ENCODE results near the gene MAGEA9. TPM values are rescaled to one million over a fixed set of nuclear protein-coding genes. Genes with fewer than 3 reads are reported as not detected.
"Not testable (repeated sequence)": the region's sequence is repeated elsewhere in the genome, so short reads cannot be mapped to it uniquely, and the experiment has no call there.

Gene MAGEA9
- total RNA-seq, 1 experiment from 2014 or later: not detected

DNA sequence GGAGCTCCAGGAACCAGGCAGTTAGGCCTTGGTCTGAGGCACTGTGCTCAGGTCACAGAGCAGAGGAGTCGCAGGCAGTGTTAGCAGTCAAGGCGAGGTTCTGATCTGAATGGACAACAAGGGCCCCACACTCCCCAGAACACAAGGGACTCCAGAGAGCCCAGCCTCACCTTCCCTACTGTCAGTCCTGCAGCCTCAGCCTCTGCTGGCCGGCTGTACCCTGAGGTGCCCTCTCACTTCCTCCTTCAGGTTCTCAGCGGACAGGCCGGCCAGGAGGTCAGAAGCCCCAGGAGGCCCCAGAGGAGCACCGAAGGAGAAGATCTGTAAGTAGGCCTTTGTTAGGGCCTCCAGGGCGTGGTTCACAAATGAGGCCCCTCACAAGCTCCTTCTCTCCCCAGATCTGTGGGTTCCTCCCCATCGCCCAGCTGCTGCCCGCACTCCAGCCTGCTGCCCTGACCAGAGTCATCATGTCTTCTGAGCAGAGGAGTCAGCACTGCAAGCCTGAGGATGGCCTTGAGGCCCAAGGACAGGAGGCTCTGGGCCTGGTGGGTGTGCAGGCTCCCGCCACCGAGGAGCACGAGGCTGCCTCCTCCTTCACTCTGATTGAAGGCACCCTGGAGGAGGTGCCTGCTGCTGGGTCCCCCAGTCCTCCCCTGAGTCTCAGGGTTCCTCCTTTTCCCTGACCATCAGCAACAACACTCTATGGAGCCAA, 26.2 kb downstream of the MAGEA9 start:
- DNase-seq (ENCODE audit: low read depth): no peak

DNA sequence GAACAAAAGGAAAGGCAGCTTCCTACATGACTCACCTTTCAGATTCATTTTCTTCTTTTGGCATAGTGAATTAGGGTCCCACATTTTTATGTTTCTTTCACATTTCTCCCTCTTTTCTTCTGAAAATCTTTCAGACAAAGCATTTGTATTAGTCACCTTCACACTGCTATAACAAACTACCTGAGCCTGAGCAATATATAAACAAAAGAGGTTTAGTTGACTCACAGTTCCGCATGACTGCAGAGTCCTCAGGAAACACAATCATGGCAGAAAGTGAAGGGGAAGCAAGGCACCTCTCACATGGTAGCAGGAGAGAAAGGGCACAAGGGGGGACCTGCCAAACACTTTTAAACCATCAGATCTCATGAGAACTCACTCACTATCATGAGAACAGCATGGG, 36.9 kb downstream of the MAGEA9 start:
- no peak for DNase-seq (ENCODE audit: low read depth)

DNA sequence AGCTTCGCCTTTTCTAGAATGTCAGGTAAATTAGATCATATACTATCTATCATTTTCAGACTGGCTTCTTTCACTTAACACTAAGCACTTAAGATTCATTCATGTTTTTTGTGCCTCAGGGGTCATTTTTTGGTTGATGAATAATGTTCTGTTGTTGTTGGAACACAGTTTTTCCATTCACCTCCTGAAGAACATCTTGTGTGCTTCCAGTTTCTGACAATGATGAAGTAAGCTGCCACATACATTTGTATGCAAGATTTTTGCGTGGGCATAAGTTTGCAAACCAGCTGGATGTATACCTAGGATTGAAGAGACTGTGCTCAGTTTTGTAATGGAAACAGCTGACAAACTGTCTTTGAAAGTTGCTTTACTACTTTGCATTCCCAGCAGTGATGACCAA, 37.6 kb downstream of the MAGEA9 start:
- DNase-seq (ENCODE audit: low read depth): peak; percentile 17

DNA sequence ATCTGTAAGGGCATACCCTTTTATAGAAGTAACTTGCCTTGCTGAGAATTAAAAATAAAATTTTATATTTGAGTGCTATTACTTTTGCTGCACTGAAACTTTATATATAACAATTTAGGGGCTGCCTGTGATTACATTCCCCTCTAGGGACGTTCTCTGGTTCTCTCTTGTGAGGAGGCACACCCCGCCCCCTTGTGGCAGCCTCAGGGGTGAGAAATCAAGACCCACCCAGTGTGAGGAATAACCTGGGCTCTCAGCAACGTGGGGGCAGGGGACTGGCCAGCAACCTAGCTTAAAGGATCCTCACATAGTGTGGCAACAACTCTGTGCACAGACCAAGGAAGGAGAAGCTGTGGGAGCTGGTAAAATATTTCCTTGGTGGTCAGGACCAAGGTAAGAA, 43.7 kb downstream of the MAGEA9 start:
- DNase-seq (ENCODE audit: low read depth): peak; percentile 33

DNA sequence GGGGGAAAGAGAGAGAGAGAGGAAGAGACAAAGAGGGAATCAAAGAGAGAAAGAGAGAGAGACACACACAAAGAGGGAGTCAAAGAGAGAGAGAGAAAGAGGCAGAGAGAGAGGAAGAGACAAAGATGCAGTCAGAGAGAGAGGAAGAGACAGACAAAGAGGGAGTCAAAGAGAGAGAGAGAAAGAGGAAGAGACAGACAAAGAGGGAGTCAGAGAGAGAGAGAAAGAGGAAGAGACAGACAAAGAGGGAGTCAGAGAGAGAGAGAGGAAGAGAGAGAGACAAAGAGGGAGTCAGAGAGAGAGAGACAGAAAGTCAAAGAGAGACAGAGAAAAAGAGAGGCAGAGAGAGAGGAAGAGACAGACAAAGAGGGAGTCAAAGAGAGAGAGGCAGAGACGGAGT, 45.5 kb downstream of the MAGEA9 start:
- DNase-seq (ENCODE audit: low read depth): no peak

DNA sequence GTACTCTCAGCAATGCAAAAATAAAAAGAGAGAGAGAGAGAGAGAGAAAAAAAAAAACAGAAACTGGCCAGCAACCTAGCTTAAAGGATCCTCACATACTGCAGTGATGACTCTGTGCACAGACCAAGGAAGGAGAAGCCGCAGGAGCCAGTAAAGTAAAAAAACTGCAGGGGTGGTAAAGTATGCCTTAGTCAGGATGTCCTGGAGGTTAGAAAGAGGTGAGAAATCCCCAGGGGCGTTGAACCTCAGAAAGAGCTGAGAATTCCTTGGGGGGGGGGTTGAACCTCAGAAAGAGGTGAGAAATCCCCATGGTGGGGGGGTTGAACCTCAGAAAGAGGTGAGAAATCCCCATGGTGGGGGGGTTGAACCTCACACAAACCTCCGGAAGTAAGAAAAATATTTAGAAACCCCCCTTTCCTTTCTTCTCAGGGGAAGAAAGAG, 48.0 kb downstream of the MAGEA9 start:
- peak; percentile 63 for DNase-seq (ENCODE audit: low read depth)

DNA sequence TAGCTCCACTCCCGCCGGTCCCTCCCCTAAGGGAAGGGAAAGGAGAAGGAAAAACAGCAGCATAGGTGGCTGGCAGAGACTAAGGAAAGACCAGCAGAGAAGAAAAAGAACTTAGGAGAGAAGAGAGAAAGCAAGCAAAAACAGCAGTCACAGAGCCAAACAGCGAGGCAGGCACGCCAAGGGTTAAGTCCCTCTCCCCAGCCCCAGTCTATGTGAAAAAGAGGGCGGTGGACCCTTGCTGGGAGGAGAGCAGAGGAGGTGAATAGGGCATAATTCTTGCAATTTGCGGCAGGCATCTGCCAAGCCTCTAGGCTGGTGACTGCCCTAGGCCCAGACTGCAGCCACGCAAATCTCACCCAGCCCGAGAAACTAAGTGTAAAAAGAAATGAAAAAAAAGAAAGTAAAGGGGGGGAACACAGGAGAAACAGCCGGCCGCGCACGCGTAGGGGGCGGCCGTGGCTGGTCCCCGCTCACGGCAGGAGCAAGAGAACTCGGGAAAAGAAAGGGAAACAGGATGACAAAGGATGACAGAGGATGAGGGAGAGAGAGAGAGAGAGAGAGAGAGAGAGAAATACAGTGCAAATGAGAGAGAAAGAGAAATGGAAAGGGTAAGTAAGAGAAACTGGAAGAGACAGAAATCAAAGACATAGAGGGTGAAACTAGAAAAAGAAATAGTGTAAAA, 48.6 kb downstream of the MAGEA9 start:
- DNase-seq (ENCODE audit: low read depth): peak; percentile 54

DNA sequence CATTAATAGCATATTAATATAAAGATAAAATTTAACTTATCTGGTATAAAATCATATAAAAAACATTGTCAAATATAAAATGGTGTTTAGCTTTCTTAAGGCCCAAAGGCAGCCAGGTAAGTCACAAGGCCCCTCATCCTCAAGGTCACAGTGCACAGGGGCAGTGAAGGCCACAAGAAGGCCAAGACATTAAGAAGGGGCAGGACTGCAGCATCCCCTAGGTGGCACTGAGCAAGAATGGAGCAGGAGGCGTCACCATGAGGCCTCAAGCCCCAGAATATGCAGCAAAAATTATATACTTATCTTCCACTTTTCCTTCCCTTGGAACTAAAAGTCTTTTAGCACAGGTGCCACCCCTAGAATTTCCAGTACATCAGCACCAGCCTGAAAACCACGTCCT, 49.7 kb downstream of the MAGEA9 start:
- no peak for DNase-seq (ENCODE audit: low read depth)

DNA sequence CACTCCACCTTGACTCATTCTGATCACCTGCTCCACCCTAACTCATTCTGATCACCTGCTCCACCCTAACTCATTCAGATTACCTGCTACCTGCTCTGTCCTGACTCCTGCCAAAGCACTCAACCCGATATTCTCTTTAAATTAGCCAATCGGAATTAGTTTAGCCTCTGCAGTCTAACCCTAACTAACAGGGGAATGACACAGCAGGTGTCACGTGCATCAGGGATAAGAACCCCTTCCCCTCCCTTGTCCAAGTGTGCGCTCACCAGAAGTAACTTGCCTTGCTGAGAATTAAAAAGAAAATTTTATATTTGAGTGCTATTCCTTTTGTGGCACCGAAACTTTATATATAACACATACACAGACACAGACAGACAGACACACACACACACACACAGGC, 55.0 kb downstream of the MAGEA9 start:
- not testable (repeated sequence) for DNase-seq (ENCODE audit: low read depth)

DNA sequence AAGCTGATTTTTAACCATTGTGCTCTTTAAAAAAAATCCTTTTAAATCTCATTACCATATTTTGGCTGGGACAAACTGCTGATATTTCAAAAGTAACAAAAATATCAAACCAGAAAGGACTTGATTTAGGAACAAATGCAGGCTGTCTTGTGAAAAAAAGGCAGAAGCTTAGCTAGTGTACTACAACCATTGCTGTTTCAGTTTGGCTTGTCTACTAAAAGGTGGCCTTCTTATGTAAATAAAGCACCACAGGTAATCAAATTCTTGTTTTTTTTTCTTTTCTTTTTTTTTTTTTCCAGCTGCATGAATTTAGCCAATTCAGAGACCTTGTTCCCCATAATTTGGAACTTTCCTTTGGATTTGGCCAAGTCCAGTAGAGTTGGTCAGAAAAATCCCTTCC, 55.4 kb downstream of the MAGEA9 start:
- no peak for DNase-seq (ENCODE audit: low read depth)

Other genes with a start within 250 kb of the MAGEA9 start
- gene EOLA1, start 240.9 kb upstream of the MAGEA9 start, total RNA-seq (2014; rRNA removed; shearing (Covaris generic)): 11.3 and 13.5 TPM in 2 replicates
- gene HSFX3, start 232.0 kb upstream of the MAGEA9 start, total RNA-seq (2014; rRNA removed; shearing (Covaris generic)): not detected in 2 replicates
- gene MAGEA9B, start 194.5 kb upstream of the MAGEA9 start, total RNA-seq (2014; rRNA removed; shearing (Covaris generic)): not detected in 2 replicates
- gene HSFX2, start 186.6 kb upstream of the MAGEA9 start, total RNA-seq (2014; rRNA removed; shearing (Covaris generic)): 0.29 and 0.96 TPM in 2 replicates
- gene TMEM185A, start 150.1 kb upstream of the MAGEA9 start, total RNA-seq (2014; rRNA removed; shearing (Covaris generic)): 10.7 and 12.7 TPM in 2 replicates
- gene MAGEA11, start 69.9 kb upstream of the MAGEA9 start, total RNA-seq (2014; rRNA removed; shearing (Covaris generic)): 23.4 and 23.6 TPM in 2 replicates
- gene HSFX1, start 7.9 kb upstream of the MAGEA9 start, total RNA-seq (2014; rRNA removed; shearing (Covaris generic)): 0.20 and 0.36 TPM in 2 replicates
- gene MAGEA8, start 99.3 kb downstream of the MAGEA9 start, total RNA-seq (2014; rRNA removed; shearing (Covaris generic)): 1.1 and 1.4 TPM in 2 replicates
- gene HSFX4, start 147.6 kb downstream of the MAGEA9 start, total RNA-seq (2014; rRNA removed; shearing (Covaris generic)): not detected in 2 replicates
- gene EOLA2, start 156.6 kb downstream of the MAGEA9 start, total RNA-seq (2014; rRNA removed; shearing (Covaris generic)): 19.2 and 25.0 TPM in 2 replicates

Data from RPMI7951 (cell line).